Measurements from ENCODE around the gene CCDC88C. TPM values are rescaled to one million over a fixed set of nuclear protein-coding genes. Genes with fewer than 3 reads are reported as not detected.

The CCDC88C gene
- total RNA-seq, 4 donors from 2014 or later: 1.1 to 2.7 (median 2.1) TPM

GRCh38 chr14:91377700-91378652, 39.6 kb downstream of the CCDC88C start:
- Histone ChIP-seq H3K27ac (no peak overlapping the region), H3K27me3 (no peaks in the 10 kb centered on the region), H3K4me3 (no peak overlapping the region), H3K4me1 (peaks cover 0 to 7% of the 10 kb centered on the region in 2 donors), H3K9me3 (no peaks in the 10 kb centered on the region), H3K36me3 (no peaks in the 10 kb centered on the region)
- in situ Hi-C loops (cut with MboI; ENCODE audit: low sequenced_read_pairs in 4 of 4) (no loop called here), intact Hi-C loops (cut with DNase I; ENCODE audit: low total_unique reads) (no loop called here)
- peak in 1 of 2 donors; percentile 45 for ATAC-seq
- TF ChIP-seq, protein P1, sequence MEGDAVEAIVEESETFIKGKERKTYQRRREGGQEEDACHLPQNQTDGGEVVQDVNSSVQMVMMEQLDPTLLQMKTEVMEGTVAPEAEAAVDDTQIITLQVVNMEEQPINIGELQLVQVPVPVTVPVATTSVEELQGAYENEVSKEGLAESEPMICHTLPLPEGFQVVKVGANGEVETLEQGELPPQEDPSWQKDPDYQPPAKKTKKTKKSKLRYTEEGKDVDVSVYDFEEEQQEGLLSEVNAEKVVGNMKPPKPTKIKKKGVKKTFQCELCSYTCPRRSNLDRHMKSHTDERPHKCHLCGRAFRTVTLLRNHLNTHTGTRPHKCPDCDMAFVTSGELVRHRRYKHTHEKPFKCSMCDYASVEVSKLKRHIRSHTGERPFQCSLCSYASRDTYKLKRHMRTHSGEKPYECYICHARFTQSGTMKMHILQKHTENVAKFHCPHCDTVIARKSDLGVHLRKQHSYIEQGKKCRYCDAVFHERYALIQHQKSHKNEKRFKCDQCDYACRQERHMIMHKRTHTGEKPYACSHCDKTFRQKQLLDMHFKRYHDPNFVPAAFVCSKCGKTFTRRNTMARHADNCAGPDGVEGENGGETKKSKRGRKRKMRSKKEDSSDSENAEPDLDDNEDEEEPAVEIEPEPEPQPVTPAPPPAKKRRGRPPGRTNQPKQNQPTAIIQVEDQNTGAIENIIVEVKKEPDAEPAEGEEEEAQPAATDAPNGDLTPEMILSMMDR (IDR thresholded peaks at IDR 0.05 in 4 of 5, conservative IDR thresholded peaks at IDR 0.05 in 1 of 5): no peak
- TF ChIP-seq POLR2A (IDR thresholded peaks at IDR 0.05): no peak
- no peak for DNase-seq

- DNase-seq (no peak), ATAC-seq (no peak)
- Histone ChIP-seq H3K4me3 (no peak overlapping the region), H3K36me3 (no peaks in the 10 kb centered on the region), H3K4me1 (peaks cover 0 to 7% of the 10 kb centered on the region in 2 donors), H3K9me3 (no peaks in the 10 kb centered on the region), H3K27ac (no peak overlapping the region), H3K27me3 (no peaks in the 10 kb centered on the region)
- in situ Hi-C loops (cut with MboI; ENCODE audit: low sequenced_read_pairs in 4 of 4) (no loop called here), intact Hi-C loops (cut with DNase I; ENCODE audit: low total_unique reads) (no loop called here)
- TF ChIP-seq, protein P1 (IDR thresholded peaks at IDR 0.05 in 4 of 5, conservative IDR thresholded peaks at IDR 0.05 in 1 of 5): no peak
- no peak for TF ChIP-seq POLR2A (IDR thresholded peaks at IDR 0.05)
Observed at GRCh38 chr14:91376547-91377477, 40.8 kb downstream of the CCDC88C start.

- in situ Hi-C loops (cut with MboI; ENCODE audit: low sequenced_read_pairs in 4 of 4) (no loop called here), intact Hi-C loops (cut with DNase I; ENCODE audit: low total_unique reads) (no loop called here)
- H3K9me3 ChIP-seq: no peaks in the 10 kb centered on the region
- H3K27ac ChIP-seq: no peak overlapping the region
- TF ChIP-seq POLR2A (IDR thresholded peaks at IDR 0.05): no peak
- TF ChIP-seq, protein P1 (IDR thresholded peaks at IDR 0.05 in 4 of 5, conservative IDR thresholded peaks at IDR 0.05 in 1 of 5): no peak
- ATAC-seq (no peak), DNase-seq (no peak)
- H3K27me3 ChIP-seq: no peaks in the 10 kb centered on the region
- H3K4me1 ChIP-seq: peaks cover 0 to 7% of the 10 kb centered on the region in 2 donors
- H3K36me3 ChIP-seq: no peaks in the 10 kb centered on the region
- H3K4me3 ChIP-seq: no peak overlapping the region
Observed at GRCh38 chr14:91375720-91376452, 41.7 kb downstream of the CCDC88C start.

DNA sequence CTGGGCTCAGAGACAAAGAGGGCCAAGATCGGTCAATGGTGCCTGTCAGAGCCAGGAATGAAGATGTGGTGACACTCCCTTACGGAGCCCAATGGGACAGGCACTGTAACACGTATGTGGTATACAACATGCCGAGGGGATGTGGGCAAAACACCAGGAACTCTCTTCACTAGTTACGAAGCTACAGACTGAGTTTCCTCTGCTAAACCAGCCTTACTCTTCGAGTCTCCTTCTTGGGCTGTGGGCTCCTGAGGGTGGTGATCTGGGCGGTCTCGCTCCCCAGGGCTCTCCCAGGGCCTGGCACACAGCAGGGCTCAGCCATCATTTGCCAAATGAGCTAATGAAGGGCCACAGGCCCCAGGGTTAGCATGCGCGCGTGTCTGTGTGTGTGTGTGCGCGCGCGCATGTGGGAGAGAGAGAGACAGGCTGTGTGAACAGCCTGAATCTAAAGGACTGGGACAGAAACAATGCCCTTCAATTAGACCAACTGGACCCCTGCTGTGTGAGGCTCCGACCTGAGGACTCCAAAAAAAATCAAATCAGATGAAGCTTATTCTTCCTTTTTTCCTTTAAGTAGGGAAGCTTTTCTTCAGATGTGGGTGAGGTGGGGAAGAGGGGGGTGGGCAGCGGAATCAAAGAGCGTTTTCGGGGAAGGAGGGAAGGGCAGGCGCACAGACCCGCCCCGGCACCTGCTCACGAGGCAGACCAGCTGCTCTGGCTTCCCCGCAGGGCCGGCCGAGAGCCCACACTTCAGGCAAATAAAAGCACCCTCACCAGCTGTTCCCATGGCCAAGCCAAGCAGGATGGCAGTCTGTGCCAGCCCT, 42.5 kb downstream of the CCDC88C start:
- in situ Hi-C loops (cut with MboI; ENCODE audit: low sequenced_read_pairs in 4 of 4): no loop called here
- intact Hi-C loops (cut with DNase I; ENCODE audit: low total_unique reads): no loop called here
- peaks cover 0 to 7% of the 10 kb centered on the region in 2 donors for H3K4me1 ChIP-seq

More for the DNA sequence above, 42.5 kb downstream of the CCDC88C start:
- TF ChIP-seq, protein P1 (IDR thresholded peaks at IDR 0.05 in 4 of 5, conservative IDR thresholded peaks at IDR 0.05 in 1 of 5): no peak
- TF ChIP-seq POLR2A (IDR thresholded peaks at IDR 0.05): no peak
- Histone ChIP-seq H3K27me3 (no peaks in the 10 kb centered on the region), H3K4me3 (no peak overlapping the region), H3K36me3 (no peaks in the 10 kb centered on the region), H3K27ac (no peak overlapping the region), H3K9me3 (no peaks in the 10 kb centered on the region)
- DNase-seq (no peak), ATAC-seq (no peak)
